Thoracic aorta (tissue), 2 donors: ENCODE data around the gene PDE4B. TPM values are rescaled to one million over a fixed set of nuclear protein-coding genes. Genes with fewer than 3 reads are reported as not detected.
"Not testable (repeated sequence)": the region's sequence is repeated elsewhere in the genome, so short reads cannot be mapped to it uniquely, and the experiment has no call there.

ENCODE experiments used
- ATAC-seq: fragments of 150-250 bp; one replicate; pipeline ENCODE4 v1.8.0; 2017; ENCODE audit warnings: low read depth; ENCODE audit not compliant: insufficient number of reproducible peaks, low FRiP score
- DNase-seq: peaks from one replicate; pipeline ENCODE4 v3.0.0-alpha.2; 2020; ENCODE audit warnings: low spot score
- H3K27ac ChIP-seq, 2 donors: fragments of 200-600 bp; sonication (generic); 1 replicate in 1 of 2; 2 replicates in 1 of 2; pipeline ENCODE4 v1.5.1; 2016; ENCODE audit warnings: mild to moderate bottlenecking in 2 of 2, moderate library complexity in 2 of 2
- H3K27me3 ChIP-seq: fragments of 200-600 bp; sonication (generic); replicated peaks from 2 replicates; pipeline ENCODE4 v1.6.0; 2016; ENCODE audit warnings: mild to moderate bottlenecking; ENCODE audit not compliant: insufficient read depth
- H3K36me3 ChIP-seq: fragments of 200-600 bp; sonication (generic); one replicate; pipeline ENCODE4 v1.5.1; 2016
- H3K4me1 ChIP-seq, 2 donors: fragments of 200-600 bp; sonication (generic); 1 replicate in 1 of 2; 2 replicates in 1 of 2; pipeline versions ENCODE4 v1.5.1 to v1.6.0; 2016; ENCODE audit warnings: low read depth in 2 of 2, mild to moderate bottlenecking in 1 of 2; ENCODE audit not compliant: control insufficient read depth in 1 of 2
- H3K4me3 ChIP-seq: fragments of 200-600 bp; sonication (generic); 2 replicates; pipeline ENCODE4 v1.5.1; 2016; ENCODE audit warnings: mild to moderate bottlenecking
- H3K9me3 ChIP-seq: fragments of 200-600 bp; sonication (generic); 2 replicates; pipeline ENCODE4 v1.5.1; 2016
- total RNA-seq, 2 donors: library from RNA; depleted of rRNA; stranded (reverse); fragments of >200 nt; gene quantifications; one replicate each; pipeline versions ENCODE4 v1.1.0 to v1.2.3, GENCODE V29; 2016
- TF ChIP-seq, protein P1 (sequence below): fragments of 200-600 bp; sonication (generic); IDR thresholded peaks from one replicate; pipeline ENCODE4 v1.5.1; 2019; ENCODE audit warnings: antibody characterized with exemption

Gene PDE4B
- total RNA-seq, 2 donors from 2014 or later: 29.0 to 42.4 TPM

- H3K4me3 ChIP-seq: no peak overlapping the region
- H3K9me3 ChIP-seq: no peaks in the 10 kb centered on the region
- DNase-seq (no peak), ATAC-seq (no peak)
- no peaks in the 10 kb centered on the region for H3K36me3 ChIP-seq
- H3K4me1 ChIP-seq: no peaks in the 10 kb centered on the region
- no peak overlapping the region for H3K27ac ChIP-seq
- TF ChIP-seq, protein P1, sequence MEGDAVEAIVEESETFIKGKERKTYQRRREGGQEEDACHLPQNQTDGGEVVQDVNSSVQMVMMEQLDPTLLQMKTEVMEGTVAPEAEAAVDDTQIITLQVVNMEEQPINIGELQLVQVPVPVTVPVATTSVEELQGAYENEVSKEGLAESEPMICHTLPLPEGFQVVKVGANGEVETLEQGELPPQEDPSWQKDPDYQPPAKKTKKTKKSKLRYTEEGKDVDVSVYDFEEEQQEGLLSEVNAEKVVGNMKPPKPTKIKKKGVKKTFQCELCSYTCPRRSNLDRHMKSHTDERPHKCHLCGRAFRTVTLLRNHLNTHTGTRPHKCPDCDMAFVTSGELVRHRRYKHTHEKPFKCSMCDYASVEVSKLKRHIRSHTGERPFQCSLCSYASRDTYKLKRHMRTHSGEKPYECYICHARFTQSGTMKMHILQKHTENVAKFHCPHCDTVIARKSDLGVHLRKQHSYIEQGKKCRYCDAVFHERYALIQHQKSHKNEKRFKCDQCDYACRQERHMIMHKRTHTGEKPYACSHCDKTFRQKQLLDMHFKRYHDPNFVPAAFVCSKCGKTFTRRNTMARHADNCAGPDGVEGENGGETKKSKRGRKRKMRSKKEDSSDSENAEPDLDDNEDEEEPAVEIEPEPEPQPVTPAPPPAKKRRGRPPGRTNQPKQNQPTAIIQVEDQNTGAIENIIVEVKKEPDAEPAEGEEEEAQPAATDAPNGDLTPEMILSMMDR: no peak
- no peaks in the 10 kb centered on the region for H3K27me3 ChIP-seq
Measured at GRCh38 chr1:65965112-65965996, 172.7 kb downstream of the PDE4B start.

DNA sequence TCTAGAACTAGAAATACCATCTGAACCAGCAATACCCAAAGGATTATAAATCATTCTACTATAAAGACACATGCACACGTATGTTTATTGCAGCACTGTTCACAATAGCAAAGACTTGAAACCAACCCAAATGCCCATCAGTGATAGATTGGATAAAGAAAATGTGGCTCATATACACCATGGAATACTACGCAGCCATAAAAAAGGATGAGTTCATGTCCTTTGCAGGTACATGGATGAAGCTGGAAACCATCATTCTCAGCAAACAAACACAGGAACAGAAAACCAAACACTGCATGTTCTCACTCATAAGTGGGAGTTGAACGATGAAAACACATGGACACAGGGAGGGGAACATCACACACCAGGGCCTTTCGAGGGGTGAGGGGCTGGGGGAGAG lies 174.8 kb downstream of the PDE4B start:
- not testable (repeated sequence) for DNase-seq, H3K27me3 ChIP-seq, H3K4me1 ChIP-seq, H3K36me3 ChIP-seq, H3K9me3 ChIP-seq, ATAC-seq, H3K4me3 ChIP-seq, H3K27ac ChIP-seq

- no peak for ATAC-seq
- Histone ChIP-seq H3K27me3 (no peaks in the 10 kb centered on the region), H3K27ac (no peak overlapping the region), H3K4me1 (no peaks in the 10 kb centered on the region), H3K4me3 (no peak overlapping the region), H3K36me3 (no peaks in the 10 kb centered on the region), H3K9me3 (peaks cover 10% of the 10 kb centered on the region)
- TF ChIP-seq, protein P1: no peak
- DNase-seq: no peak
Measured at GRCh38 chr1:65971547-65971946, 178.9 kb downstream of the PDE4B start.

GRCh38 chr1:65975708-65976107 lies 183.0 kb downstream of the PDE4B start:
- DNase-seq (no peak), ATAC-seq (no peak)
- H3K4me1 ChIP-seq: no peaks in the 10 kb centered on the region
- no peaks in the 10 kb centered on the region for H3K36me3 ChIP-seq
- TF ChIP-seq, protein P1: no peak
- no peaks in the 10 kb centered on the region for H3K27me3 ChIP-seq
- peaks cover 10% of the 10 kb centered on the region for H3K9me3 ChIP-seq
- H3K4me3 ChIP-seq: no peak overlapping the region
- H3K27ac ChIP-seq: no peak overlapping the region

DNA sequence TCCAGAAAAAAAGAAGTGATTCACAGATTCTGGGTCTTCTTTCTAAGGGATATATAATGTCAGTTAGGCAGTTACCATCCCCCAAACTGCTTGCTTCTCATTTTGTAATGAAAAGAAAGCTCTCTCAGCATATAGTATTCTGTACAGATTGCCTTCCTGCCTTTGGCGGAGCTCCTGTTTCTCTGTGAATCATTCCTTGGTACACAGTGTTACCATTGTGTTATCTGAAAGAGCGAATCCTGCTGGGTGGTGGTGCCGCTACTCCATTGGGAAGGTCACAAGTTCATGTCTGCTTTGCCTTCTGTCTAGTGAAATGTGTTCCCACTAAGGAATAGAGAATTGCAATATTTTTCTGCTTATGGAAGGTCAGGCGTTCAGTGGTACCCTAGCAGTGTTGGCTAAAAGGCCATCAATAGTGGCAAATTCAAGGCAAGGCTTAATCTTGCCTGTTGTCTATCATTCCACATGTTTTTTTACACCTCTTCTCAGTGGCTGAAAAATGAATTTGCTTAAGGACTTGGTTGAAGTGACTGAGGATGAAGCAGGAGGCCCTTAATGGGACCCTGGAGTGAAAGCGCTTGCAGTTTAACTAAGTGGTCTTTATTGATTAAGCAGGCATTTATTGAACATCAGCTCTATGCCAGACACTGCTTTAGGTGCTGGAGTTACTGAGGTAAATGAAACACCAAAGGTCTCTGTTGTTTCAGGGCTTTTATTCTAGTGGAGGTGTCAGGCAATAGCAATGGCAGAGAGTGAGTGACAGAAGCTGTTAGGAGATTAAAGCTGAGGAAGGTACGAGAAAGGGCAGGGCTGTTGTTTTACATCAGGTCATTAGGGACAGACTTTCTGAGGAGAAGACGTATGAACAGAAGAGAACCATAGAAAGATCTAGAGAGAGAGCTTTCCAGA lies 186.7 kb downstream of the PDE4B start:
- Histone ChIP-seq H3K27me3 (no peaks in the 10 kb centered on the region), H3K36me3 (no peaks in the 10 kb centered on the region), H3K9me3 (peaks cover 10% of the 10 kb centered on the region), H3K4me1 (no peaks in the 10 kb centered on the region), H3K4me3 (no peak overlapping the region), H3K27ac (no peak overlapping the region)
- TF ChIP-seq, protein P1: no peak
- ATAC-seq: no peak
- no peak for DNase-seq
